Epidermal melanocyte (primary cell): Measurements from ENCODE around the gene STX10.
"Not testable (repeated sequence)": the region's sequence is repeated elsewhere in the genome, so short reads cannot be mapped to it uniquely, and the experiment has no call there.

Experiments used
- DNase-seq: peaks from one replicate; pipeline ENCODE4 v3.0.0; 2011; ENCODE audit warnings: low spot score; ENCODE audit not compliant: insufficient read length

STX10 gene, protein sequence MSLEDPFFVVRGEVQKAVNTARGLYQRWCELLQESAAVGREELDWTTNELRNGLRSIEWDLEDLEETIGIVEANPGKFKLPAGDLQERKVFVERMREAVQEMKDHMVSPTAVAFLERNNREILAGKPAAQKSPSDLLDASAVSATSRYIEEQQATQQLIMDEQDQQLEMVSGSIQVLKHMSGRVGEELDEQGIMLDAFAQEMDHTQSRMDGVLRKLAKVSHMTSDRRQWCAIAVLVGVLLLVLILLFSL

DNA sequence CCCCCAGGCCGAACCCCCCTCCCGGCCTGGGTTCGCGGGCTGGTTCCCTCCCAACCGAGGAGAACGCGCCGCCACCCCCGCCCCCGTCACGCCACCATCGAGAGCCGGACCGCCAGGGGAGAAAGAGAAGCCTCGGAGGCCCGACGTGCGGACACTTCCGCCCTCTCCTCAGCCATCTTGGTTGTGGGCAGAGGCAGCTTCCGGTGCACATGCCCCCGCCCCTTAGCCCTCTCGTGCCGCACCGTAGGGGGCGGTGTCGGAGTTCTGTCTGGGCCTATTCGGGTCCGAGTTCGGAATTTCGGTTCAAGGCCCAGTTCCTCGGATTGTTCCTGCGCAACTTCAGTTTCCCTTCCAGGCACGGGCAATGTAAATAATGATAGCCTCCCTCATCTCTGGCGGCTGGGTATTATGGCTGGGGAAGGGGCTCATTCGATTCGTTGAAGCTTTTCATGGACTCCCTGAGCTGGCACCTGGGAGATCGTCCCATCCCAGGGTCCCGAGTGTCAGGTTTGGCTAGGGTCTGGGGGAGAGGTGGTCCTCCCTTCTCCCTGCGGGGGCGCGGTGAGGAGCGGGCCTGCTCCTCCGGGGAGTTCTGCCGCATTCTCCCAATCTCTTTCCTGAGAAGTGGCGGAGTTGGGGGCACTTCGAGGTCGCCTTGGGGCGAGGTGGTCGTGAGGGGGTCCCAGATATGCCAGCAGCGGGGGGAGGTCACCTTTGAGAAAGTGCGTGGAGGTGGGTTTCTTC, at the start of gene STX10, which contains the start of gene IER2:
STX10 (minus strand) TSS at position 189 of the 744 bp plus-strand sequence. CDS start 202 bp downstream, outside the sequence.
IER2 (plus strand) TSS at position 225 of the 744 bp plus-strand sequence. CDS start 2,776 bp downstream, outside the sequence.
- peak; percentile 92 for DNase-seq

DNA sequence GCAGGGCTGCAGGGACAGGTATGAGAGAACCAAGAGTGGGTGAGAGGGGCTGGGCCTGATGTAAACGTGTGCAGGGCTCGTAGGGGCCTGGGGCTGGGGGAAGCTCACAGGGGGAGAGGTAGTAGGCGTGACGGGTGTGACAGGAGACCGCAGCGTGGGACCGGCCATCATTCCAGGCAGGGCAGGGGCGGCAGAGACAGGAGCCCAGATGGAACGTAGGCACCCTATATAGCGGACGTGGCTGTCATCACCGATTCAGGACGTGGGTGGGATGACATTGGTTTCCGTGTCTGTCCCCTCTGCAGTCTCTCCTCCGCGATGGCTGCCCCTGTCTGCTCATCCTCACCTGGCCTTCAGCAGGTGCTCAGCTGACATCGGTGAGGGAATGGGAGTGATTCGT, 48.5 kb upstream of the STX10 start:
- DNase-seq, result no peak

DNA sequence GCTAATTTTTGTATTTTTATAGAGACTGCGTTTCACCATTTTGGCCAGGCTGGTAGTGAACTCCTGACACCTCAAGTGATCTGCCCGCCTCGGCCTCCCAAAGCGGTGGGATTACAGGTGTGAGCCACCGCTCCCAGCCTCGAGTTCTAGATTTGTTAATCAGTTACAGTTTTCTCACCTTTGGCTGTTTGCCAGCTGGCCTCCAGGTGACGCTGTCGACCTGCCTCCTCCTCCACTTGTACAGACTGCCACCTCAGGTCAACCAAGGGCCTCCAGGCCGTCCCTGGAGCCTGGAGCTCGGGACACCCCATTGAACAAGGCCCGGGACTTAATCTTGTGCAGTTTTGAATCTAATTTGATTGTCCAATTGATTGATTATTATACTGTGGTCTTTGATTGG, 45.5 kb upstream of the STX10 start:
- DNase-seq, result no peak

DNA sequence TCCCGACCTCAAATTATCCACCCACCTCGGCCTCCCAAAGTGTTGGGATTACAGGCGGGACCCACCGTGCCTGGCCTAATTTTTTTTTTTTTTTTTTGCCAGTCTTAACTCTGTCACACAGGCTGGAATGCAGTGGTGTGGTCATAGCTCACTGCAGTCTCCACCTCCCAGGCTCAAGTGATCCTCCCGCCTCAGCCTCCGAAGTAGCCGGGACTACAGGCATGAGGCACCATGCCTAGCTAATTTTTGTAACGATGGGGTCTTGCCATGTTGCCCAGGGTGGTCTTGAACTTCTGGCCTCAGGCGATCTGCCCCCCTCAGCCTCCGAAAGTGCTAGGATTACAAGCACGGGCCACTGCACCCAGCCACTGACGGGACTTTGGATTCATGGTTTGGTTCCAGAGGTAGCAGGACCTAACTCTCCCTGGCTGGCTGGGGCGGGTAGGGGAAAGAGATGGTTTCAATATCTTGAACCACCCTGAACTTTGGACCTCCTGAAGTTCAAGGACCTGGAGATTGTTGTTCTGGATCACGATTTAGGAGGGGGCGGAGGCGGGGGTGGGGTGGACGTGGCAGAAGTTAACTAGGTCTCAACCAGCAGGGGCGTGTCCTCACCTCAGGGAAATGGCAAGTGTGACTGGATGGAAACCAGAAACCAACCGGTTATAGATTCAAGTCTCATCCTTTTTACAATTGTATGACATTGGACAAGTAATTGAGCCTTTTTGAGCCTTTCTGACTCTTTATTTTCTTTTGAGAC, 40.8 kb upstream of the STX10 start:
- no peak for DNase-seq

DNA sequence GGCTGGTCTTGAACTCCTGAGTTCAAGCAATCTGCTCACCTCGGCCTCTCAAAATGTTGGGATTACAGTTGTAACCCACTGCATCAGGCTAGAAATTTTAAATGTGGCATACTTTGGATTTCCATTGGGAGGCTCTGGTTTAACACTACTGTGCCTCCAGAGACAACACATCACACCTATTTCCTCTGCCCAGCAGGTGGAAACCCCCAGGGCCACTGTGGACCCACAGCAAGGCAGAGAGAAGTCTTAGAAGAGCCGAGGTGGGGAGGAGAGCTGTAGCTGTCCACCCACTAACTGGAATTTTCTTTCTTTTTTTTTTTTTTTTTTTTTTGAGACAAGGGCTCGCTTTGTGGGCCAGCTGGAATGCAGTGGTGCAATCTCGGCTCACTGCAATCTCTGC, 39.4 kb upstream of the STX10 start:
- no peak for DNase-seq

DNA sequence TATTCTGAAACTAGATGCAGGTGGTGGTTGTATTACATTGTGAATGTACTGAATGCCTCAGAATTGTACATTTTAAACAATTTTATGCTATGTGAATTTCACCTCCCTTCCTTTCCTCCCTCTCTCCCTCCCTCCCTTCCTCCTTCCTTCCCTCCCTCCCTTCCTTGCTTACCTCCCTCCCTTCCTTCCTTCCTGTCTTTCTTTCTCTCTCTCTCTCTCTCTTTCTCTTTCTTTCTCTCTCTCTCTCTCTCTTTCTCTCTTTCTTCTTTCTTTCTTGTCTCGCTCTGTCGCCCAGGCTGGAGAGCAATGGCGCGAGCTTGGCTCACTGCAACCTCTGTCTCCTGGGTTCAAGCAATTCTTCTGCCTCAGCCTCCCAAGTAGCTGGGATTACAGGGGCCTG, 37.2 kb upstream of the STX10 start:
- no peak for DNase-seq

DNA sequence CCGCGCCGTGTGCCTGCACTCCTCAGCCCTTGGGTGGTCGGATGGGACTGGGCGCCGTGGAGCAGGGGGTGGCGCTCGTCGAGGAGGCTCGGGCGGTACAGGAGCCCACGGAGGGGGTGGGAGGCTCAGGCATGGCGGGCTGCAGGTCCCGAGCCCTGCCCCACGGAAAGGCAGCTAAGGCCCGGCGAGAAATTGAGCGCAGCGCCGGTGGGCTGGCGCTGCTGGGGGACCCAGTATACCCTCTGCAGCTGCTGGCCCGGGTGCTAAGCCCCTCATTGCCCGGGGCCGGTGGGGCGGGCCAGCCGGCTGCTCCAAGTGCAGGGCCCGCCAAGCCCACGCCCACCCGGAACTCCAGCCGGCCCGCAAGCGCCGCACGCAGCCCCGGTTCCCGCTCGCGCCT, 36.5 kb upstream of the STX10 start:
- not testable (repeated sequence) for DNase-seq

DNA sequence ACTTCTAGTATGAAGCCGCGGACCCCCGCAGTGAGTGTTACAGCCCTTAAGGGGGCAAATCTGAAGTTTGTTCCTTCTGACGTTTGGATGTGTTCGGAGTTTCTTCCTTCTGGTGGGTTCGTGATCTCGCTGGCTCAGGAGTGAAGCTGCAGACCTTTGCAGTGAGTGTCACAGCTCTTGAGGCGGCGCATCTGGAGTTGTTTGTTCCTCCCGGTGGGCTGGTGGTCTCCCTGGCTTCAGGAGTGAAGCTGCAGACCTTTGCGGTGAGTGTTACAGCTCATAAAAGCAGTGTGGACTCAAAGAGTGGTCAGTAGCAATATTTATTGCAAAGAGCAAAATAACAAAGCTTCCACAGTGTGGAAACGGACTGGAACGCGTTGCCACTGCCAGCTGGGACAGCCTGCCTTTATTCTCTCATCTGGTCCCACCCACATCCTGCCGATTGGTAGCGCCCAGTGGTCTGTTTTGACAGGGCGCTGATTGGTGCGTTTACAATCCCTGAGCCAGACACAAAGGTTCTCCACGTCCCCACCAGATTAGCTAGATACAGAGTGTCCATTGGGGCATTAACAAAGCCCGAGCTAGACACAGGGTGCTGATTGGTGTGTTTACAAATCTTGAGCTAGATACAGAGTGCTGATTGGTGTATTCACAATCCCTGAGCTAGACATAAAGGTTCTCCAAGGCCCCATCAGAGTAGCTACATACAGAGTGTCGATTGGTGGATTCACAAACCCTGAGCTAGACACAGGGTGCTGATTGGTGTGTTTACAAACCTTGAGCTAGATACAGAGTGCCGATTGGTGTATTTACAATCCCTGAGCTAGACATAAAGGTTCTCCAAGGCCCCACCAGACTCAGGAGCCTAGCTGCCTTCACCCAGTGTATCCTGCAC, 35.8 kb upstream of the STX10 start:
- not testable (repeated sequence) for DNase-seq

DNA sequence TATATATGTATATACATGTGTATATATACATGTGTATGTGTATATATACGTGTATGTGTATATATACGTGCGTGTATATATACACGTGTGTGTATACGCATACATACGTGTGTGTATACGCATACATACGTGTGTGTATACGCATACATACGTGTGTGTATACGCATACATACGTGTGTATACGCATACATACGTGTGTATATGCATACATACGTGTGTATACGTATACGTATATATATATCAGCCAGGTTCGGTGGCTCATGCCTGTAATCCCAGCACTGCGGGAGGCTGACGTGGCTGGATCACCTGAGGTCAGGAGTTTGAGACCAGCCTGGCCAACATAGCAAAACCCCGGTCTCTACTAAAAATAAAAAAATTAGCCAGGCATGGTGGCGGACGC, 34.8 kb upstream of the STX10 start:
- not testable (repeated sequence) for DNase-seq

DNA sequence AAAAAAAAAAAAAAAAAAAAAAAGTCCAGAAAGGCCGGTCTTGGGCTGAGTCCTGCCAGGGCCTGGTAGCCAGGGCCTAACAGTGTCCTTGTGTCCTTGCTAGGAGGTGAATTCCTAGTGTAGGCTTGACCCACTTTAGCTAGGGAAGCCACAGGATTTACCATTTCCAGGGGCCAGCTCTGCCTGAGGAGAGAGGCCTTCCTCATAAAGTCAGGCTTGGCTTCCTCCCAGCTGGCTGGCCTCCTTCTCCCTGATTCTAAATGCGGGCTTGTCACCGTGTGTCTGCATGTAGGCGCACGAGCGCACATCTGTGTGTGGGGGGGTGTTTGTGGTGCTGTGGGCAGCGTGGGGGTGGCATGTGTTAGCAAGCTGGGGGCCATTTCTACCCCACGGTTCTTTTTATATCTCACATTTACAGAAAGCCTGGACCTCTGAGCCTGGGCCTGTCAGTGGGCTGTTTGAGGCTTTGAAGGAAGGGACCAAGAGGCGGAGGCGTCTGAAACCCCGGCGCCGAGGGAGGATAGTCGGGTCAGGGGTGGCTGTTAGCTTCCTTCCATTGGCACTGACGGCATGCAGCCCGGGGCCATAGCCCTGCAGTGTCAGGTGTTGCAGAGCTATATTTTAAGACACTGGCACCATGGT, 31.7 kb upstream of the STX10 start:
- DNase-seq, result peak; percentile 87

DNA sequence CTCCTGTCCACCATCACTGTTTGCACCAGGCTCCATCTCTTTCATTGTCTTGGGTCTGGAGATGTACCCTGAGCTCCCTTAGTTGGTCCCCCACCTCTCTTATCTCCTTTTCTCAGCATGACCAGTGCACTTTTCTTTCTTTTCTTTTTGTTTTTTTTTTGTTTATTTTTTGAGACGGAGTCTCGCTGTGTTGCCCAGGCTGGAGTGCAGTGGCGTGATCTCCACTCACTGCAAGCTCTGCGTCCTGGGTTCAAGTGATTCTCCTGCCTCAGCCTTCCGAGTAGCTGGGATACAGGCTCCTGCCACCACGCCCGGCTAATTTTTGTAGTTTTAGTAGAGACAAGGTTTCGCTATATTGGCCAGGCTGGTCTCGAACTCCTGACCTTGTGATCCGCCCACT, 28.1 kb upstream of the STX10 start:
- DNase-seq, result not testable (repeated sequence)

DNA sequence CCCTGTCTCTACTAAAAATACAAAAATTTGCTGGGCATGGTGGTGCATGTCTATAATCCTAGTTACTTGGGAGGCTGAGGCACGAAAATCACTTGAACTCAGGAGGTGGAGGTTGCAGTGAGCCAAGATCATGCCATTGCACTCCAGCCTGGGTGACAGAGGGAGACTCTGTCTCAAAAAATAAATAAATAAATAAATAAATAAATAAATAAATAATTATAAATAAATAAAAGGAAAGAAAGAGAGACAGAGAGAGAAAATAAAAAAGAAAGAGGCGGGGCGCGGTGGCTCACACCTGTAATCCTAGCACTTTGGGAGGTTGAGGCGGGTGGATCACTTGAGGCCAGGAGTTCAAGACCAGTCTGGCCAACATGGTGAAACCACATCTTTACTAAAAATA, 27.4 kb upstream of the STX10 start:
- DNase-seq, result not testable (repeated sequence)

DNA sequence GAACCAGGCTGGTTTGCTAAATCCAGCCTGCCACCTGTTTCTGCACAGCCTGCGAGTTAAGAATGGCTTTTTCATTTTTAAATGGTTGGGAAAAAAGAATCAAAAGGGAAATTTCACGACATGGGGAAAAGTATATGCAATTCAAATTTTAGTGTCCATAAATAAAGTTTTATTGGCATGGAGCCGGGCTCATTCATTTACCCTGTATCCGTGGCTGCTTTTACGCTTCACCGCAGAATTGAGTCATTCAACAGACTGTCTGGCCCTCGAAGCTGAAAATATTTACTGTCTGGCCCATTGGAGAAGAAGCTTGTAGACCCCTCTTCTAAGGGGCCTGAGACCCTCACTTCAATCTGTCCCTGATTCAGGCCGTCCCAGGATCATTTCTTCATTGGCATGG, 26.2 kb upstream of the STX10 start:
- DNase-seq, result no peak

DNA sequence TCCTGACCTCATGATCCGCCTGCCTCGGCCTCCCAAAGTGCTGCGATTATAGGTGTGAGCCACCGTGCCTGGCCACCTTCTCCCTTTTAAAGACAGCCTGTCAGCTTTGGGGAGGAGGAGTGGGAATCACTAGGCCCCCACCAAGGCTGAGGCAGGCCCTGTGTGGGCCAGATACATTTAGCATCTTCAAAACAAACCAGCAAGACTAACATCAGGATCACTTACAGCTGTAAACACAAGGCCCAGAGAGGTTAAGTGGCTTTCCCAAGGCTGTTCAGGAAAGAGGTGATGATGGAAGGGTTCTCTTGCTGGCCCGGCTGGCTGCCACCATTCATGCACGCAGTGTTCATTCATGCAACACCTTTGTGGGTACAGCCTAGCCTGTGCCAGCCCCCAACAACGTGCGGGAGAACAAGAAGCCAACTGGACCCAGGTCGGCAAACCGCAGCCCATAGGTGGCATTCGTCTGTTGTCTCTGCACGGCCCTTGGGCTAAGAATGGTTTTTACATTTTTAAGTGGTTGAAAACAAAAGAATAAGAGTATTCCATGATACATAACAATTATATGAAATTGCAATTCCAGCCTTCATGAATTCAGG, 23.1 kb upstream of the STX10 start:
- DNase-seq, result no peak

DNA sequence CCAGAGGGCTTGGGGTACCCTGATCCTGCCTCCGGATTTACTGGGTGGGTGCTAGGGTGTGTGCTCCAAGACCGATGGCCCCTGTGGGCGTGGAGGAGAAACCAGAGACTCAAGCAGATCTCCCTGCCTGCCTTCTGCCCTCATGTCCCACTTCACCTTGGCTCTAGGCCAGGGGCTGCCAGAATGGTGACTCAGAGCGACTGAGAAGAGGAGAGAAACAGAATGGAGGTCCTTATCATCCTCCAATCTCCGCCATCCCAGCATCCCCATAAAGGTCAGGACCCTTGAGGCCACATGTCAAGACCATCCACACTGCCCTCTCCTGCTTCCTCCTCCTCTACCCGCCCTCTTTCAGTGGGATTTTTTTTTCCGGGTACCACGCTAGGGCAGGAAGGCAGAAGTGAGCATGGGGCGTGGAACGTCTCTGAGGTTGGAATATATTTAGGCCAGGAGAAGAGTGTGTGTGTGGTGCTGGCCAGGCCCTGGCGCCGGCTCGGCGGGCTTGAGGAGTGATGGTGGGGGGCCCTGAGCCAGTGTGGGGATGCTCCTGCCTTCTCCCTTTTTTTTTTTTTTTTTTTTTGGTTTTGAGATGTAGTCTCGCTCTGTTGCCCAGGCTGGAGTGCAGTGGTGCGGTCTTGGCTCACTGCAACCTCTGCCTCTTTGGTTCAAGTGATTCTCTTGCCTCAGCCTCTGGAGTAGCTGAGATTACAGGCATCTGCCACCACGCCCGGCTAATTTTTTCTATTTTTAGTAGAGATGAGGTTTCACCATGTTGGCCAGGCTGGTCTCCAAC, 22.4 kb upstream of the STX10 start:
- peak; percentile 38 for DNase-seq

DNA sequence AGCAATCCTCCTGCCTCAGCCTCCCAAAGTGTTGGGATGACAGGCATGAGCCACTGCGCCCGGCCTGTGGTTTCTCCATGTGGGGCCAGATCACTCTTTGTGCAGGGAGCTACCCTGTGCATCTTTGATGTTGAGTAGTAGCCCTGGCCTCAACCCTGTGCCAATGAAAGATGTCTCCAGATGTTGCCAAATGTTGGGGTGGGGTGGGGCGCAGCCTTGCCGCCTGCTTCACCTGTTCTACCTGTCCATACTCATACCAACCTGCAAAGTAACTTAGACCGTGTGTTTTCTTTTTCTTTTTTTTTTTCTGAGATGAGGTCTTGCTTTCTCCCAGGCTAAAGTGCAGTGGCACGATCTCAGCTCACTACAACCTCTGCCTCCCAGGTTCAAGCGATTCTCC, 21.0 kb upstream of the STX10 start:
- DNase-seq, result no peak

DNA sequence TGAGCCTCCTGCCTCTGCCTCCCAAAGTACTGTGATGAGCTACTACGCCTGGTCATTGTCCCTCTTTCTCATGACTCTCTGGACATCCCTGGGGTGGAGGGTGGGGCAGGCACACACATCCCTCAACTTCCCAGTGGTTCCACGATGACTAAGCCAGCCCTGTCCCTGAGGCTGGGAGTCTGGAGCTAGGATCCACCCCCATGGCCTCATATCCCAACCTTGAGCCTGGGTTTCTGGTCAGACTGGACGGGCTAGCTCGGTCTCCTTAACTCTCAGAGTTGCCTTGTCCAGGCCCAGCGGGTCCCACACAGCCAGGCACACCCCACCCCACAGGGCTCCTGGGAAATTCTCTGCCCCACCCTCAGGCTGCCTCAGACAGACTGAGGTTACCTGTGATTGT, 19.6 kb upstream of the STX10 start:
- no peak for DNase-seq

DNA sequence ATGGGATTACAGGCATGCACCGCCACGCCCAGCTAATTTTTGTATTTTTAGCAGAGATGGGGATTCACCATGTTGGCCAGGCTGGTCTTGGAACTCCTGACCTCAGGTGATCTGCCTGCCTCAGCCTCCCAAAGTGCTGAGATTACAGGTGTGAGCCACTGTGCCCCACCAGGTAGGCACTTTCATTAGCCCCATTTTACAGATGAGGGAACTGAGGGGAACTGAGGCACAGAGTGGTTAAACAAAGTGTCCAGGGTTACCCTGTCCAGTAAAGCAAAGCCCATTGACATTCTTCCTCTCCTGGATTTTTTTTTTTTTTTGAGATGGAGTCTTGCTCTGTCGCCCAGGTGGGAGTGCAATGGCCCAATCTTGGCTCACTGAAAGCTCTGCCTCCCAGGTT, 16.0 kb upstream of the STX10 start:
- not testable (repeated sequence) for DNase-seq
